ENCODE data around the gene DLD. TPM values are rescaled to one million over a fixed set of nuclear protein-coding genes. Genes with fewer than 3 reads are reported as not detected.
"Not testable (repeated sequence)": the region's sequence is repeated elsewhere in the genome, so short reads cannot be mapped to it uniquely, and the experiment has no call there.

Gene DLD
- polyA plus RNA-seq, 3 donors = 131 to 138 (median 135) TPM

DNA sequence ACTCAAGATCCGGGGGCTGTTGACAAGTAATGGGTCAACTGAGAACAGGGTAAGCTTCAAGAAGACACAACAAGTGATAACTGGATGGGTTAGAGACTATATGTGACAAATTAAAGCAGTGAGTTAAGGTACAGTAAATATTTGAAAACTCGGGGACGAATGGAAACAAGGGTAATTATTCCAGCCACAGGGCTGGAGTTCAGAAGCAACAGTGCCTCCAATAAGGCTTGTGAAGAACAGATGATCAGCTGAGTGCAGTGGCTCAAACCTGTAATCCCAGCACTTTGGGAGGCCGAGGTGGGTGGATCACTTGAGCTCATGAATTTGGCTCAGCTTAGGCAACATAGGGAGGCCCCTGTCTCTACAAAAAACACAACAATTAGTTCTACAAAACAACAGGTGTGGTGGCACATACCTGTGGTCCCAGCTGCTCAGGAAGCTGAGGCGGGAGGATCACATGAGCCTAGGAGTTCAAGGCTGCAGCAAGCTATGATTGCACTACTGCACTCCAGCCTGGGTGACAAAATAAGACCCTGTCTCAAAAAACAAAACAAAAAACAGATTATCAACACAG lies 20.5 kb upstream of the DLD start:
- DNase-seq (ENCODE audit: low read depth in 3 of 3, low spot score in 2 of 3) = no peak

DNA sequence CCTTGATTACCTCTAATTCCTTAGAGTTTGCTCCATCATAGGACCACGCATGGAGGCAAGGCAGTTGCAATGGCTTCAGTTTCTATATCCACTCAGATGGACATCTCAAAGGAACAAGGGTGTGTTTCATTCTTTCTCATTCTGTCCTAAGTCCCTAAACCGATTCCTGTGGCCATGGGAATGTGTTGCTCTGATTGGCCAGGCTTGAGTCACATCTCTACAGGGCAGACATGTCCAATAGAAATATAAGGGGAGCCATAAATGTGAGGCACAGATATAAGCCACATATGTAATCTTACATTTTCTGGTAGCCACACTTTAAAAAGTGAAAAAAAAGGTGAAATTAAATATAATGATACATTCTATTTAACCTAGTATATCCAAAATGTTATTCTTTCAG lies 16.9 kb upstream of the DLD start:
- DNase-seq (ENCODE audit: low read depth in 3 of 3, low spot score in 2 of 3) = no peak

DNA sequence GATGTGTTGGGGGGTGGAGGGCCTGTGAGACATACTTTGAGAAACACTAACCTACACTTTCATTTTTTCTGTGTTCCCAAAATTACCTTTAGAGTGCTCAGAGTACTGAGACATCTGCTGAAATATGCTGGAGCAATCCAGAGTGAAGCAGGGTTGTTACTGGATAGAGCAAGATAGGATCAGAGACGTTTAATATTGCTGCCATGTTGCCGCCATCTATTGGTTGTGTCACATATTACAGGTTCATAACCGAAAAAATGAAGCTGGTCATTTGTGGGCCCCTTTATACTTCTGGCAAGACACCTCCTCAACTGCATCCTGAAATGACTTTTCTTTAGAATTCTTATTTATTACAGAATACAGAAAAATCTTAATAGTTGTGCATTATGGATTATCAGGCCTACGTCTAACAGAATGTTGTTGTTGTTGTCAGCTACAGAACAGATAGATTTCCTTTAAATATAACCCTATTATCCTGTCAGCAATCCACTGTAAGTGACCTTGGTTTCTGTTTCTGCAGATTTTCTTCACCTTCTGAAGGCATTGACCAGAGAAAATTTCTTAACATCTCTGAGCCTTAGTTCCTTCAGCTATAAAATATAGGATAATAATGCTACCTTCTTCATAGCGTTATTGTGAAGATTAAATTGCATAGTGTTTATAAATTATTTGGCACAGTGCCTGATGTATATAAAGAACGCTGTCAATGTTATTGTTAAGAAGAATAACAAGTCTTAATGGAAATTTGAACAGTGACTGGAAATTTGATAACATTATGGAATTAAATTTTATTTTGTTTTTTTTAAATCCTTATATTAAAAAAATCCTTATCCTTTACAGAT lies 16.2 kb upstream of the DLD start:
- DNase-seq (ENCODE audit: low read depth in 3 of 3, low spot score in 2 of 3) = no peak

DNA sequence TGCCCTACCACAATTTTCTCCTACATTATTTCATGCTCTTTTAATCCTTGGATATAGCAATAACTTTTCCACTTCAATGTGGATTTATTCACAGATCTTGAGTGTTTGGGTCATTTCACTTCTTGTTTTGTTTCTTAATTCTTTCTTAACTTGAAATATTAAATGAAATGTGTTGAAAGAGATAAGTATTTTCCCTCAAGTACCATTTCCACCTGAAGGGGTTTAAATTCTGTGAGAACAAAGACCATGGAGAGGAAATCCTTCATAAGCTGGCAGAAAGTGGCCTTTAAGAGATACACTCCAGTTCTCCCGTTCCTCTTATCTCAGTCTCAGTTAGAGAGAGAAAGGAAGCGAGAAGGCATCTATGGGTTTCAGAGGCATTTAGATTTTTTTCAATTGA lies 14.1 kb upstream of the DLD start:
- no peak for DNase-seq (ENCODE audit: low read depth in 3 of 3, low spot score in 2 of 3)

DNA sequence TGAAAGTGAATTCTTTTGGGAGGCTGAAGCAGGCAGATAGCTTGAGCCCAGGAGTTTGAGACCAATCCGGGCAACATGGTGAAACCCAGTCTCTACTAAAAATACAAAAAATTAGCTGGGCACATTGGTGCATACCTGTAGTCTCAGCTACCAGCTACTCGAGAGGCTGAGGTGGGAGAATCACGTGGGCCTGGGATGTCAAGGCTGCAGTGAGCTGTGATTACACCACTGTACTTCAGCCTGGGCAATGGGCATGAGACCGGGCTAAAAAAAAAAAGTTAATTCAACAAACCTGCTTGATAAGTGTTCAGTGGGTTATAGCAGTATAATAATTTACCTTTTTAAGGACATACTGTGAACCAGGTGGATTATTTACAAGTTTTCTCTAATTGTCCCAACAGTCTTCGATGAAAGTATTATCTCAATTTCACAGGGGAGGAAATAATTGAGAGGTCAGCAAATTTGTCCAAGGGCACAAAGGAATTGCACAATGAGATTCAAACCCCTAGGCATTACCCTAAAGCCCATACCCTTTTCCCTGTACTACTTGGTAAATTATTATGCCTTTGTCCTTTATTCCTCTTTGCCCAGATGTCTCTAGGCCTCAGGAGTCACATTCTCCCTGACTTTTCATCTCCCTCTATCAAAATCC lies 13.1 kb upstream of the DLD start:
- DNase-seq (ENCODE audit: low read depth in 3 of 3, low spot score in 2 of 3) = no peak

DNA sequence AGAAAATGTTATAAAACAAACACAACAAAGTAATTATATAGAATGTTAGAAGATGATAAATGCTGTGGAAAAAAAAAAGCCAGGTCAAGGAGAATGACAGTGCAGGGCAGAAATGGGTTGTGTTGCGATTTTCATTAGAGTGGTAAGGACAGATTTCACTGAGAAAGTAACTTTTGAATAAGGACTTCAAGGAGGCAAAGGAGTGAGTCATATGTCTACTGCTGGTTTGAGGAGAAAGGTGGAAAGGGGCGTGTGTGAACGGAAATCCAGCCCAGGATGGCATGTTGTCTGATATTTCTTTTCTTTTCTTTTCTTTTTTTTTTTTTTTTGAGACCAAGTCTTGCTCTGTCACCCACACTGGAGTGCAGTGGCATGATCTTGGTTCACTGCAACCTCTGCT lies 12.3 kb upstream of the DLD start:
- DNase-seq (ENCODE audit: low read depth in 3 of 3, low spot score in 2 of 3) = no peak

DNA sequence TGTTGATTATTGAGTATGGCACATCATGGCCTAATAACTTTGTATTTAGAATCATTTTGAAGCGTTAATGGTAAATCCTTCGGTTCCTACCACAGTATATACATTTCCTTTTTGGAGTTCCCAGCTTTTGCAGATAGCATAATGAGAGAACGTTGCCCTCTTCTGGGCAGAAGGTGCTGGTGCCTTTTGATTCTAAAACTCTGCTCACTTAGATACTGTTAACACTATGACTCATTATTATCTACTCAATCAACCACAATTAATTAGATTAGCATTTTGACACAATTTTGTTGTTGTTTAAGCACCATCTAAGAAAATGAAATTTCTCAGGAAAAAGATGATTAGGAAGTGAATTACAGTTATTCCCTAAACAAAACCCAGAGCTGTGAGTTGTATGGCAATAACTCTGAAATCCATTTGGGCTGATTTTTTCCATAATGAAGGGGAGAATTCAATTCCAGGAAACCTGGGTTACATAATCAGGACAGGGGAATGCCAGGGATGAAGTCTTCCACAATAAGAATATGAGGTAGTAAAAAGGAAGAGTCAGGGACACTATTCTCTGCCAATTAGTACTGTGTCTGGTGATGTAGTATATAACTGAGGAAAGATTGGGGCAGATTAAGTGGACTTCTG lies 11.5 kb upstream of the DLD start:
- no peak for DNase-seq (ENCODE audit: low read depth in 3 of 3, low spot score in 2 of 3)

DNA sequence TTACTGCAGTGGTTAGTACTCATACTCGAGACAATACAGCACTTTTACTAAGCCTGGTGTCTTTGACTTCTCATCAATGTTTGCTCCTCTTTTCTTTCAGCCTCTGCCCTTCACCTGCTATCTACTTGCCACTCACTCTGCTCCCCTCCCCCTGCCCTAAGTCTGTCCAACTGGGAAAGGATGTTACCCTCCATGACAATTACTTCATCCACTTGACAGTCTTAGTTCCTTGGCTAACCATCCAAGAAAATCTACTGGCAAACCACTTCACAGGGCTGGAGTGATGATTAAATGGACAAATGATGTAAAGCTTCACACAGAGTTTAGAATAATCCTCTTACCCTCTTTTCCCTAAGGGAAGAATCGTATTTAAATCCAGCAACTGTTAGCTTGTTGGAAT lies 8.2 kb upstream of the DLD start:
- no peak for DNase-seq (ENCODE audit: low read depth in 3 of 3, low spot score in 2 of 3)

DNA sequence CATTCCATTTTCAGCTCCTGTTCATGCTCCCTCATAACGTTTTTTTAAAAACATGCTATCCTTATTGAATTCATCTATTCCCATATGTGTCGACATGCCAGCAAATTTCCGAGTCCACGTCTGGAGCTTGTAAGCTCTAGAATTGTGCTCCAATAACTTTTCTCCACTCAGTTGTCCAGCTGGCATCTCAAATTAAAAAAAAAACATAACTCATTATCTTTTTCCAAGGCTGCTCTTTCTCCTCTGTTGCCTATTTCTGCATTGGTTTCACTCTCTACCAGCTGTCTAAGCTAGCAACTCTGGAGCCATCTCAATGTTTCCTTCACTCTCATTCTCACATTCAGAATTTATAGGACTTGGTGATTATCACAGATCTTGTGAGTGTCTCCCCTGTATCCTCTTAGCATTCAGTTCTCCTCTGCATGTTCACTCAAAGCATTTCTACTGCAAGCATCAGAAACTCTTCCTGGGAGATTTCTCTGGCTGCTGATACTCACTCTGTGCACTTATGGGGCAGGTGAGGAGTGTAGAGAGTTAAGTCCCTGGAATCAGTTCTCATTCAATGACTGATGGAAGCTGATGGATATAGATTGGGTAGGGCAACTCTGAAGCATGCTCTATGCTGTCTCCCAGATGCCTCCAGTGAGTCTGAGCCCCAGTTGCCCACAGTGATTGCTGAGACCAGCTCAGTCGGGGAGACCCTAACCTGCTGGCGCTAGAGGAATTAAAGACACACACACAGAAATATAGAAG lies 6.7 kb upstream of the DLD start:
- DNase-seq (ENCODE audit: low read depth in 3 of 3, low spot score in 2 of 3) = no peak

DNA sequence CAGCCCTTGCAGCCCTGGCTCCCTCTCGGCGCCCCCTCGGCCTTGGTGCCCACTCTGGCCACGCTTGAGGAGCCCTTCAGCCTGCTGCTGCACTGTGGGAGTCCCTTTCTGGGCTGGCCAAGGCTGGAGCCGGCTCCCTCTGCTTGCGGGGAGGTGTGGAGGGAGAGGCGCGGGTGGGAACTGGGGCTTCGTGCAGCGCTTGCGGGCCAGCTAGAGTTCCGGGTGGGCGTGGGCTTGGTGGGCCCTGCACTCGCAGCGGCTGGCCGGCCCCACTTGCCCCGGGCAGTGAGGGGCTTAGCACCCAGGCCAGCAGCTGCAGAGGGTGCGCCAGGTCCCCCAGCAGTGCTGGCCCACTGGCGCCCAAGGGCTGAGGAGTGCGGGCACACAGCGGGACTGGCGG lies 3.2 kb upstream of the DLD start:
- DNase-seq (ENCODE audit: low read depth in 3 of 3, low spot score in 2 of 3) = not testable (repeated sequence)

DNA sequence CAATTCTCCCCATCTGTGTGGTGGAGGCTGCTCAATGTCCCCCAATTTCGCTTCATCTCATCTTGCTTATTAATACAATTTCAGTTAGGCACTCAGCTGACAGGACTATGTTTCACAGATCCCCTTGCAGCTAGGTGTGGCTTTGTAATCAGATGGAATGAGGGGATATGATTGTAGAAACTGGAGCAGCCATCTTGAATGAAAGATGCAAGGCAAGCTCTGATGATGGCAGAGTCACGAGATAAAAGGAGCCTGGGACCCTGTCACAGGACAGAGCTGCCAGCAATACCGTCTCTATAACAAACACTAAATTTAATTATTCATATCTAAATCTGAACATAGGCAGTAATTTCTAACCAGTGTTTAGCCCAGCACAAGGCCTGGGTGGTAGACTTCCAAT lies 991 bp upstream of the DLD start:
- no peak for DNase-seq (ENCODE audit: low read depth in 3 of 3, low spot score in 2 of 3)

DNA sequence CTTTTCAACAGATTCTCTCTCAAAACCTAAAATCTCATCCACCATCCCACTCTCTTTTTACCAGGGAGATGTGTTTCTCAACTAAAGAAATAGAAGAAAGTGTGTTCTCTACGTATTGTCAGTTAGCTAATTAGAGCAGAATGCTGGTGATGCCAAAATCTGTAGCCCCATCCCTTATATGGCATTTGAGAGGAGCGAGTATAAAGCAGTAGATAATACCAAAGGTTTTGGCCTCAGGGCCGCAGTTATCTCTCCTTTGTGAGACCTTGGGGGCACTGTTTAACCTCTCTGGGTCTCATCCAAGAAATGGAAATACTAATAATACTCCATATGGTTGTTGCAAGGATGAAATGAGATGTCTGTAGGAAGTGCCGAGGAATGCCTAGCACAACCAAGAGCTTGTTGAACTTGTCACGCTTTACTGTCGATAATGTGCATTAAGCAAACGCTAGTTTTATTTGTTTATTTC lies 456 bp upstream of the DLD start:
- no peak for DNase-seq (ENCODE audit: low read depth in 3 of 3, low spot score in 2 of 3)

DNA sequence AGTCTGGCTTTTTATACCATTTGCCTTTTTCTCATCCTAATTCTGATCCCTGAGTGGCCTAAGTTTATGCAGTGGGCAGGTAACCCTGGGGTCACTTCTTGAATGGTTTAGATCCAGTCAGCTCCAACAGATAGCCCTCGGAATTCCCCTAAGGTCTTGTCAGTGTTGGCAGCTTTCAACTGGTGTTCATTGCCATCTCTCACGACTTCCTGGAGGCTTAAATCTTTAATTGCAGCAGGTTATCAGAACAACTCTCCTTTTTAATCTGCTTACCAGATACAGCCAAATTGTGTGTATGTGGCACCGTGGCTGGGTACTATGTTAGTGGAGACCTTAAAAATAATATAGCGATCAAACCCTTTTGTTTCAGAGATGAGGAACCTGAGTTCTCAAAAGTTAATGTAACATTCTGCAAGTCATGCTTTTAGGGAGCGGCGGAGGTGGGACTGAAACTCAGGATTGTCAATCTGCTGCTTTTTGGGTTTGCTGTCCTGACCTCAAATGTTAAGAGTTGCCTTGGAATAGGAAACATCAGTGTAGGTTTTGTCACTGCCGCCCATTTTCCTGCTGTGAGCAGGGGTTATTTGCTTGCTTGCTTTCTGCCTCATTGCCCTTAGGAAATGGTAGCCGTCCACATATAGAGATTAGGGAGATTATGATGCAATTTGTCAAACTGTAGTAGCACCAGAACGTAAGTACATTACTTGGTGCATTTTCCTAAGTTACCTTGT lies 818 bp downstream of the DLD start:
- DNase-seq (ENCODE audit: low read depth in 3 of 3, low spot score in 2 of 3) = no peak

DNA sequence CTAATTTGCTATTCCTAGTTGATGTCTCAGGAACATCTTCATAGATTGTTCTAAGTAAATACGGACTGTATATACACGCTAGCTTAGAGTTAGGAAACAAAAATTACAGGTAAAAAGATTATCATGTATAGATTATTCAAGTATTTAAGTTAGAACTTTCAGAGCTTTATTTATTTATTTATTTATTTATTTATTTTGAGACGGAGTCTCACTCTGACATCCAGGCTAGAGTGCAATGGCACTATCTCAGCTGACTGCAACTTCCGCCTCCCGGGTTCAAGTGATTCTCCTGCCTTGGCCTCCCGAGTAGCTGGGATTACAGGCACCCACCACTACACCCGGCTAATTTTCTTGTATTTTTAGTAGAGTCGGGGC lies 1.4 kb downstream of the DLD start:
- not testable (repeated sequence) for DNase-seq (ENCODE audit: low read depth in 3 of 3, low spot score in 2 of 3)

DNA sequence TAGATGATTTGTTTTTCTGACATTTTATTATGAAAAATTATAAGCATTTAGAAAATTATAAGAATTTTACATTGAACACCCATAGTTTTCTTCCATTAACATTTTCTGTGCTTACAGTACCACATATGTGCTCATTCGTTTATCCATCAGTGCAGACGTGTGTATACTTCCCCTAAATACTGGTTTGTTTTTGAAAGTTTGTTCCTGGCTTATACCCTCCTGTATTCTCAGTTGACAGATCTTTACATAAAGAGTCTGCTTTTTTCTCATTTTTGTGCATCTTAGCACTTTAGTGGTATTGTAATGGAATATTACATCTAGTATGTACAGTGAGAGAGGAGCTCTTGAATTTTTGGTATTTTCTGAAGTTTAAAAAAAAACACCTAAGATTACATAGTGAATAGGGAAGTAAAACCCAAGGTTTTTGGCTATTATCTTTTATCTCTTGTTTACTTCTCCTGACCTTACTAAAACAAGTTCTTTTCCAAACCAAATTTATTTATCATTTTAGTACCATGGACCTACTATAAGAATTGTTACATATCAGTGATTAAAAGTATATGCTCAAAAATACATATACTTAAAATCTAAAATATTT lies 8.1 kb downstream of the DLD start:
- DNase-seq (ENCODE audit: low read depth in 3 of 3, low spot score in 2 of 3) = no peak

DNA sequence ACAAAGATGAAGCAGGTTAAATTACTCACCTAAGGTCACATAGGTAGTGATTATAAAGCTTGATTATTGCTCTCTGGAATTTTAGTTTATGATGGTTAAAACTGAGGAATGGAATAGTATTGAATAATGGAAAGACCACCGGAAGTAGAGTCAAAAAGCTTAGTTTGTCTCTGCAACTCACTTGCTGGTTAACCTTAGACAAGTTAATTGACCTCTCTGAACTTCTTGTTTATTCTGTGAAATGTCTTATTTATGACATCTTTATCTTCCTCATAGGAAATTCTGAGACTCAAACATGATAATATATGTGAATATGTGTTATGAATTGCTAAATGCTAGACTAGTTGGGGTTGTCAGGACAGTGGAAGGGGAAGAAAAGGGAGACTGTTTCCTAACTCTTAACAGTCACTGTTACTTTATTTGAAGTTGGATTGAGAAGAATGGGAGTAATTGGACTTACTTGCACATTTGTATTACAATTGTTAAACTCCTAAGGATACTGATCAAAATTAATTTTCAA lies 9.6 kb downstream of the DLD start:
- no peak for DNase-seq (ENCODE audit: low read depth in 3 of 3, low spot score in 2 of 3)

DNA sequence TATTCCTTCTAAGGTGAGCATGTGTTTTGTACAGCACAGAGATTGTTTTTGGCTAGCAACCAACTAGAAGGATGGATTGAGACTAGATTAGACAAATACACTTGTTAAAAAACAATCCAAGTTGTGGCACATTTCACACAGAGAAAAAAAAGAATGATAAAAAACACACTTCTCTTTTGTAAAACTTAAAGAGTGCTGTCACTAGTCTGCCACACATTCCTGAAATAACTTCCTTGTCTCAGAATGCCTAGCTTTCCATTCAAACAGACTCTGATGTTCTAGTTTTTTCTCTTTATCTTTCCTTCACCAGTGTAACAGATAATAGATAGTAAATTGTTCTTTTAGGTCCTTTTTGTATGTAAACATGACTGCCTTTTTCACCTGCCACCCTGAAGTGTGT lies 11.4 kb downstream of the DLD start:
- DNase-seq (ENCODE audit: low read depth in 3 of 3, low spot score in 2 of 3) = no peak

DNA sequence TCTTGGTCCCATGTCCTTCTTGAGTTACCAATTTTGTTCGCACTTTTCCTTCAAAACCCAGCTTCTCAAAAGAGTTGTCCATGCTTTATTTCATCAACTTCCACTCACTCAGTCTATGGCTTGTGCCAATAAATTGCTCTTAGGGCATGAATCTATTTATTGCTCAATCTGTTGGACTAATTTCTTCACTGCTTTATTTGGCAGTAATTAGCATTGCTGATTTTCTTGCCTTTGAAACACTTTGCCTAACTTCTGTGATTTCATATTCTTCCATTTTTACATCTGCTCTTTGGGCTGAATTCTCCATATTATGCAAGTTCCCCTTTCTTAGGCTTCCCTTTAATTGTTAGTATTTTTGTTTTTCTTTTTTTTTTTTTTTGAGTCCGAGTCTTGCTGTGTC lies 16.8 kb downstream of the DLD start:
- DNase-seq (ENCODE audit: low read depth in 3 of 3, low spot score in 2 of 3) = no peak

DNA sequence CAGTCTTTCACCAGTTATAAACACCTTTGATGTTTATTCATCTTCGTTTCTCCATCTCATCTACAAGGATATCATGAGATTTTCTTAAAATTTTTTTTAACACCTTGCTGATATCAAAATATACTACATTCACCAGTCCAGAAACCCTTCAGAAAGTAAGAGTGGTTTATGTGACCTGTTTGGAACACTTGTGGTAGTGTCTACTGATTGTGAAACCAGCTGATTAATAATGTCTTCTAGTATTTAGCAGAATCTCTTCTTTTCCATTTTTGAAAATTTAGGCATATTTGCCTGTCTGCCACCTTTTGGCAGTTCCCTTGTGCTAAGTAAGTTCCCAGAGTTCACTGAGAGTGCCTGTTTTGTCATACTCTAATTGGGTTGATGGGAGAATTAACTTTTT lies 18.5 kb downstream of the DLD start:
- DNase-seq (ENCODE audit: low read depth in 3 of 3, low spot score in 2 of 3) = no peak

DNA sequence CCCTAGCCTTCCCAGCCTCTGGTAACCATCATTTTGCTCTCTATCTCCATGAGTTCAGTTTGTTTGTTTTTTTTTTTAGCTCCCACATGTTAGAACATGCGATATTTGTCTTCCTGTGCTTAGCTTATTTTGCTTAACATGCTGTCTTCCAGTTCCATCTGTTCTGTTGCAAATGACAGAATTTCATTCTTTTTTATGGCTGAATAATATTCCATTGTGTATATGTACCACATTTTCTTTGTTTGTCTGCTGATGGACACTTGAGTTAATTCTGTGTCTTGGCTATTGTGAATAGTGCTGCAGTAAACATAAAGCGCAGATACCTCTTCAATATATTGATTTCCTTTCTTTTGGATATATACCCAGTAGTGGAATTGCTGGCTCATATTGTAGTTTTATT lies 21.0 kb downstream of the DLD start:
- DNase-seq (ENCODE audit: low read depth in 3 of 3, low spot score in 2 of 3) = no peak
